Loucy (cell line): ENCODE measurements around the gene ITPRIP.

Source experiments
- CTCF ChIP-seq: fragments of 200-600 bp; sonication (generic); conservative IDR thresholded peaks from 2 replicates; pipeline ENCODE4 v1.5.1; 2014; ENCODE audit warnings: mild to moderate bottlenecking, antibody characterized with exemption, low read length
- EZH2phosphoT487 ChIP-seq: fragments of 200-600 bp; IDR thresholded peaks from 2 replicates; pipeline ENCODE4 v1.6.1; 2018; ENCODE audit warnings: antibody characterized with exemption, mild to moderate bottlenecking, moderate library complexity, borderline replicate concordance

- no peak for TF ChIP-seq CTCF
- no peak for TF ChIP-seq EZH2phosphoT487
These were observed 16.4 kb downstream of the ITPRIP start for GRCh38 chr10:104321725-104322415.
